HTERT RPE-1 (cell line): ENCODE data around the gene HBP1.
"Not testable (repeated sequence)": the region's sequence is repeated elsewhere in the genome, so short reads cannot be mapped to it uniquely, and the experiment has no call there.

Experiments
- in situ Hi-C: fragments of 300-500 bp; cut with MboI; formaldehyde crosslinking; loops from 4 replicates; pipeline ENCODE4 v1.14.3; 2020; ENCODE audit warnings: low sequenced_read_pairs

HBP1 gene

GRCh38 chr7:107154826-107155225, 14.0 kb upstream of the HBP1 start:
- in situ Hi-C loops: no loop called here

- in situ Hi-C loops: not testable (repeated sequence)
These were observed 13.1 kb upstream of the HBP1 start for GRCh38 chr7:107155726-107156125.

GRCh38 chr7:107157091-107157490, 11.7 kb upstream of the HBP1 start:
- in situ Hi-C loops: no loop called here

GRCh38 chr7:107158028-107158427, 10.8 kb upstream of the HBP1 start:
- in situ Hi-C loops: no loop called here

- in situ Hi-C loops: no loop called here
These were observed 8.4 kb upstream of the HBP1 start for GRCh38 chr7:107160389-107160788.

- in situ Hi-C loops: no loop called here
These were observed 7.4 kb upstream of the HBP1 start for GRCh38 chr7:107161415-107161814.

GRCh38 chr7:107162475-107162874, 6.3 kb upstream of the HBP1 start:
- in situ Hi-C loops: no loop called here

GRCh38 chr7:107164092-107164491, 4.7 kb upstream of the HBP1 start:
- in situ Hi-C loops: no loop called here

- in situ Hi-C loops: no loop called here
These were observed 3.5 kb upstream of the HBP1 start for GRCh38 chr7:107165341-107165740.

- in situ Hi-C loops: no loop called here
These were observed 1.9 kb upstream of the HBP1 start for GRCh38 chr7:107166736-107167426.

GRCh38 chr7:107167483-107168232, 1.1 kb upstream of the HBP1 start:
- in situ Hi-C loops: no loop called here

- in situ Hi-C loops: no loop called here
These were observed 582 bp downstream of the HBP1 start for GRCh38 chr7:107169120-107170050.

GRCh38 chr7:107170051-107170915, 1.5 kb downstream of the HBP1 start:
- in situ Hi-C loops: no loop called here

GRCh38 chr7:107171496-107171895, 2.7 kb downstream of the HBP1 start:
- in situ Hi-C loops: no loop called here

- in situ Hi-C loops: no loop called here
These were observed 3.7 kb downstream of the HBP1 start for GRCh38 chr7:107172276-107173032.

GRCh38 chr7:107173191-107173590, 4.4 kb downstream of the HBP1 start:
- in situ Hi-C loops: no loop called here

GRCh38 chr7:107173691-107174406, 5.0 kb downstream of the HBP1 start:
- in situ Hi-C loops: no loop called here

- in situ Hi-C loops: no loop called here
These were observed 10.7 kb downstream of the HBP1 start for GRCh38 chr7:107179326-107180164.
